Fibroblast of mammary gland (primary cell): ENCODE data around the gene PCBP4.

Experiments
- DNase-seq: peaks from one replicate; pipeline ENCODE4 v3.0.0-alpha.2; 2010; ENCODE audit warnings: low read depth
- H3K4me3 ChIP-seq: 2 replicates; pipeline ENCODE4 v1.5.1; 2011; ENCODE audit warnings: low read depth, mild to moderate bottlenecking, low read length, moderate library complexity; ENCODE audit not compliant: control insufficient read depth
- CTCF ChIP-seq: conservative IDR thresholded peaks from 2 replicates; pipeline ENCODE4 v1.5.1; 2011; ENCODE audit warnings: low read depth, low read length, inconsistent platforms; ENCODE audit not compliant: control insufficient read depth, insufficient read depth

The PCBP4 gene

GRCh38 chr3:52007291-52007690 is 40.0 kb upstream of the PCBP4 start:
- H3K4me3 ChIP-seq: no peak overlapping the region
- TF ChIP-seq CTCF: no peak
- no peak for DNase-seq

GRCh38 chr3:52006820-52007133 is 39.5 kb upstream of the PCBP4 start:
- no peak overlapping the region for H3K4me3 ChIP-seq
- TF ChIP-seq CTCF: no peak
- no peak for DNase-seq

- no peak overlapping the region for H3K4me3 ChIP-seq
- no peak for TF ChIP-seq CTCF
- no peak for DNase-seq
Measured at GRCh38 chr3:52006017-52006819, 39.0 kb upstream of the PCBP4 start.

GRCh38 chr3:52005571-52005986 is 38.3 kb upstream of the PCBP4 start:
- no peak overlapping the region for H3K4me3 ChIP-seq
- TF ChIP-seq CTCF: no peak
- DNase-seq: peak; percentile 81

- H3K4me3 ChIP-seq: no peak overlapping the region
- no peak for TF ChIP-seq CTCF
- DNase-seq: no peak
Measured at GRCh38 chr3:52004906-52005395, 37.7 kb upstream of the PCBP4 start.

GRCh38 chr3:52004163-52004787 is 37.0 kb upstream of the PCBP4 start:
- TF ChIP-seq CTCF: peak; percentile 30
- no peak for DNase-seq
- H3K4me3 ChIP-seq: no peak overlapping the region

- TF ChIP-seq CTCF: no peak
- DNase-seq: no peak
- H3K4me3 ChIP-seq: no peak overlapping the region
Measured at GRCh38 chr3:52002748-52003147, 35.5 kb upstream of the PCBP4 start.
